Measurements from ENCODE around the gene MYT1.
"Not testable (repeated sequence)": the region's sequence is repeated elsewhere in the genome, so short reads cannot be mapped to it uniquely, and the experiment has no call there.

DNA sequence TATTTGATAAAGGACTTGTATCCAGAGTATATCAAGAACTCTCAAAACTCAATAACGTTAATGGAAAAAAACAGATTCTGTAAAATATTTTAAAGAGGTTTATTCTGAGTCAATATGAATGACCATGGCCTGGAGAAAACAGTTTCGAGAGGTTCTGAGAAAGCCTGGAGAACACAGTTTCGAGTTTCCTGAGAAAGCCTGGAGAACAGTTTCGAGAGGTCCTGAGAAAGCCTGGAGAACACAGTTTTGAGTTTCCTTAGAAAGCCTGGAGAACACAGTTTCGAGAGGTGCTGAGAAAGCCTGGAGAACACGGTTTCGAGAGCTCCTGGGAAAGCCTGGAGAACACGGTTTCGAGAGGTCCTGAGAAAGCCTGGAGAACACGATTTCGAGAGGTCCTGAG, 41.3 kb upstream of the MYT1 start:
- TF ChIP-seq, protein P1, sequence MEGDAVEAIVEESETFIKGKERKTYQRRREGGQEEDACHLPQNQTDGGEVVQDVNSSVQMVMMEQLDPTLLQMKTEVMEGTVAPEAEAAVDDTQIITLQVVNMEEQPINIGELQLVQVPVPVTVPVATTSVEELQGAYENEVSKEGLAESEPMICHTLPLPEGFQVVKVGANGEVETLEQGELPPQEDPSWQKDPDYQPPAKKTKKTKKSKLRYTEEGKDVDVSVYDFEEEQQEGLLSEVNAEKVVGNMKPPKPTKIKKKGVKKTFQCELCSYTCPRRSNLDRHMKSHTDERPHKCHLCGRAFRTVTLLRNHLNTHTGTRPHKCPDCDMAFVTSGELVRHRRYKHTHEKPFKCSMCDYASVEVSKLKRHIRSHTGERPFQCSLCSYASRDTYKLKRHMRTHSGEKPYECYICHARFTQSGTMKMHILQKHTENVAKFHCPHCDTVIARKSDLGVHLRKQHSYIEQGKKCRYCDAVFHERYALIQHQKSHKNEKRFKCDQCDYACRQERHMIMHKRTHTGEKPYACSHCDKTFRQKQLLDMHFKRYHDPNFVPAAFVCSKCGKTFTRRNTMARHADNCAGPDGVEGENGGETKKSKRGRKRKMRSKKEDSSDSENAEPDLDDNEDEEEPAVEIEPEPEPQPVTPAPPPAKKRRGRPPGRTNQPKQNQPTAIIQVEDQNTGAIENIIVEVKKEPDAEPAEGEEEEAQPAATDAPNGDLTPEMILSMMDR (IDR thresholded peaks at IDR 0.05), result not testable (repeated sequence)
- TF ChIP-seq POLR2AphosphoS5 (IDR thresholded peaks at IDR 0.05; ENCODE audit: insufficient read depth in 1 of 2, low read depth in 1 of 2); POLR2A (IDR thresholded peaks at IDR 0.05): not testable (repeated sequence)
